Activated B cell treated with CpG ODN at 0.5 μM for 24 hours (primary cell): ENCODE data around the gene TRIM68. TPM values are rescaled to one million over a fixed set of nuclear protein-coding genes. Genes with fewer than 3 reads are reported as not detected.

Experiments
- ATAC-seq: fragments of 200-7000 bp; cut with Tn5 transposase; one replicate; pipeline ENCODE4 v1.10.0; 2021; ENCODE audit warnings: low read depth, mild to moderate bottlenecking, moderate library complexity
- CTCF ChIA-PET: fragments of 350-600 bp; sonication (Branson Sonifier 250); formaldehyde crosslinking; loops from one replicate; lab custom pipeline; 2021; ENCODE audit warnings: antibody characterized with exemption; lab: Charles Lee
- POLR2A ChIA-PET: fragments of 350-600 bp; sonication (Branson Sonifier 250); formaldehyde crosslinking; loops from one replicate; lab custom pipeline; 2021; ENCODE audit warnings: antibody characterized with exemption; lab: Charles Lee
- DNase-seq: peaks from one replicate; pipeline ENCODE4 v3.0.0; 2022
- H3K27ac Mint-ChIP-seq: one replicate; pipeline ENCODE4 v1.8.0; 2020; ENCODE audit warnings: mixed read lengths
- H3K27me3 Mint-ChIP-seq: one replicate; pipeline ENCODE4 v1.8.0; 2021; ENCODE audit warnings: mixed read lengths
- H3K36me3 Mint-ChIP-seq: one replicate; pipeline ENCODE4 v1.8.0; 2021; ENCODE audit warnings: low read depth, mixed read lengths
- H3K4me1 Mint-ChIP-seq: one replicate; pipeline ENCODE4 v1.8.0; 2021; ENCODE audit warnings: mixed read lengths
- H3K4me3 Mint-ChIP-seq: one replicate; pipeline ENCODE4 v1.8.0; 2020; ENCODE audit warnings: mild to moderate bottlenecking, mixed read lengths
- H3K9me3 Mint-ChIP-seq: one replicate; pipeline ENCODE4 v1.8.0; 2020; ENCODE audit warnings: mixed read lengths
- intact Hi-C: fragments of 100-400 bp; cut with micrococcal nuclease; formaldehyde crosslinking; loops from one replicate; pipeline ENCODE4 v1.15.1; 2024
- total RNA-seq: library from RNA; stranded (reverse); gene quantifications from 2 replicates; pipeline ENCODE4 v1.2.3, GENCODE V29; 2022
- TF ChIP-seq, protein P1 (sequence below): fragments of 200-600 bp; IDR thresholded peaks from one replicate; pipeline ENCODE4 v1.8.0; 2022; ENCODE audit warnings: antibody characterized with exemption, mild to moderate bottlenecking

Gene TRIM68
- total RNA-seq, 1 donor from 2014 or later: 16.9 TPM

DNA sequence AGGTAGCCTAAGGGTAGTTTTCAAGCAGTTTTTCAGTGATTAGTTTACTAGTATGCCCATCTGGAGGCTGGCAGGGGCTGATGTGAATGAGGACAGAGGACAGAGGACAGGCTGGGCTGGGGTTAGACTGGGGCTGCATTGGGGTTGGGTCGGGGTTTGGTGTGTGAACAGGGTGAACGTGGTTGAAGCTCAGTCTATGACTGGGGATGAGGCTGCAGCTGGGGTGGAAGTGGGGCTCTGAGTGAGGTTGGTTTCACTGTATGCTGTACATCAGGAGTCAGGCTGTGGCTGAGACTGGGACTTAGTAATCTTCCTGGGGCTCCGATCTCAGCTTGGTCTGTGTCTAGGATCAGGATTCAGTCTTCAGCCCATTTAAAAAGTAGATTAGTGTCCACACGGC is 36.2 kb upstream of the TRIM68 start:
- DNase-seq: no peak
- Mint-ChIP-seq H3K9me3 (no peaks in the 10 kb centered on the region), H3K27ac (no peak overlapping the region), H3K4me3 (no peak overlapping the region), H3K4me1 (no peaks in the 10 kb centered on the region), H3K27me3 (peaks cover 8% of the 10 kb centered on the region), H3K36me3 (no peaks in the 10 kb centered on the region)
- intact Hi-C loops: no loop called here
- TF ChIP-seq, protein P1, sequence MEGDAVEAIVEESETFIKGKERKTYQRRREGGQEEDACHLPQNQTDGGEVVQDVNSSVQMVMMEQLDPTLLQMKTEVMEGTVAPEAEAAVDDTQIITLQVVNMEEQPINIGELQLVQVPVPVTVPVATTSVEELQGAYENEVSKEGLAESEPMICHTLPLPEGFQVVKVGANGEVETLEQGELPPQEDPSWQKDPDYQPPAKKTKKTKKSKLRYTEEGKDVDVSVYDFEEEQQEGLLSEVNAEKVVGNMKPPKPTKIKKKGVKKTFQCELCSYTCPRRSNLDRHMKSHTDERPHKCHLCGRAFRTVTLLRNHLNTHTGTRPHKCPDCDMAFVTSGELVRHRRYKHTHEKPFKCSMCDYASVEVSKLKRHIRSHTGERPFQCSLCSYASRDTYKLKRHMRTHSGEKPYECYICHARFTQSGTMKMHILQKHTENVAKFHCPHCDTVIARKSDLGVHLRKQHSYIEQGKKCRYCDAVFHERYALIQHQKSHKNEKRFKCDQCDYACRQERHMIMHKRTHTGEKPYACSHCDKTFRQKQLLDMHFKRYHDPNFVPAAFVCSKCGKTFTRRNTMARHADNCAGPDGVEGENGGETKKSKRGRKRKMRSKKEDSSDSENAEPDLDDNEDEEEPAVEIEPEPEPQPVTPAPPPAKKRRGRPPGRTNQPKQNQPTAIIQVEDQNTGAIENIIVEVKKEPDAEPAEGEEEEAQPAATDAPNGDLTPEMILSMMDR: no peak
- ChIA-PET CTCF (interaction anchor here (1.2 kb wide), 1 partner anchor 8 kb away, joined by 3 read pairs; no protein-coding TSS in a partner anchor), POLR2A (no interaction called here)
- ATAC-seq: no peak

DNA sequence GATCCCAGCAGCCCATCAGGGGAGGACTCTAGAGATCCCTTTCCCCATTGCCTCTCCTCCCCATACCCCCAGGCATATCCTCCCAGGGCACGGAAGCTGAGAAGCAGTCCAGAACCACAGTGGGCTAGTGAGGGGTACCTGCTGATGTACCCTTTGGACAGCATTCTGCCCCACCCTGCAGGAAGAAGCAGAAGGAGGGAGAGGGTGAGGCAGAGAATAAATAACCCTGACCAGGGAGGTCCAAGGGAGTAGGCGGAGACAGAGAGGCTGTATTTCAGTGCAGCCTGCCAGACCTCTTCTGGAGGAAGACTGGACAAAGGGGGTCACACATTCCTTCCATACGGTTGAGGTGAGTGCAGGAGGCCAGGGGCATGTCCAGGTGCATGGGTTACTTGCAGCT is 35.7 kb upstream of the TRIM68 start, which contains the start of gene OR51E1:
Gene OR51E1 (plus strand): TSS at position 301 of the 400 bp plus-strand sequence. CDS start 8,545 bp downstream, outside the sequence.
- TF ChIP-seq, protein P1: no peak
- ChIA-PET CTCF (no interaction called here), POLR2A (no interaction called here)
- ATAC-seq (no peak), DNase-seq (no peak)
- Mint-ChIP-seq H3K4me1 (no peaks in the 10 kb centered on the region), H3K27me3 (peaks cover 7% of the 10 kb centered on the region), H3K36me3 (no peaks in the 10 kb centered on the region), H3K27ac (no peak within 1 kb of the TSS), H3K9me3 (no peaks in the 10 kb centered on the region), H3K4me3 (no peak within 1 kb of the TSS)
- intact Hi-C loops: no loop called here

DNA sequence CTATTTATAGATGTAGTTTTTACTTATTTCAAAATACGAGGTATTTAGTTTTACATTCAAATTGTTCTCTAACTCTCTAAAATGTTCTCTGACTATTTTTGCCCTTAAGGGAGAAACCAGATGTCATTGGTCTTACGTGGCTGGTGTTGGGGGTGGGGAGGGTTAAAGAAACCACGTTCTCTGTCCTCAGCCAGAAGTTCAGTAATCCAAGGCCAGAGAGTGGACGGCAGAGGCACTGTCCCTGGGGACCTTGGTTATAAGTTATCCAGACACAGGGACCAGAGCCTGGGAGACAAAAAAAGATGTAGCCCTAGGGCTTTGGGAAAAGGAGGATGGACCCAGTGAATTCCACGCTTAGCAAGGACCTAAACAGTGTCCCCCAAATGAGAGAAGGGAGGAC is 35.0 kb upstream of the TRIM68 start:
- TF ChIP-seq, protein P1: no peak
- Mint-ChIP-seq H3K36me3 (no peaks in the 10 kb centered on the region), H3K27me3 (peaks cover 7% of the 10 kb centered on the region), H3K9me3 (no peaks in the 10 kb centered on the region), H3K27ac (no peak overlapping the region), H3K4me1 (no peaks in the 10 kb centered on the region), H3K4me3 (no peak overlapping the region)
- no peak for ATAC-seq
- intact Hi-C loops: no loop called here
- DNase-seq: no peak
- CTCF ChIA-PET: no interaction called here
- POLR2A ChIA-PET: no interaction called here

DNA sequence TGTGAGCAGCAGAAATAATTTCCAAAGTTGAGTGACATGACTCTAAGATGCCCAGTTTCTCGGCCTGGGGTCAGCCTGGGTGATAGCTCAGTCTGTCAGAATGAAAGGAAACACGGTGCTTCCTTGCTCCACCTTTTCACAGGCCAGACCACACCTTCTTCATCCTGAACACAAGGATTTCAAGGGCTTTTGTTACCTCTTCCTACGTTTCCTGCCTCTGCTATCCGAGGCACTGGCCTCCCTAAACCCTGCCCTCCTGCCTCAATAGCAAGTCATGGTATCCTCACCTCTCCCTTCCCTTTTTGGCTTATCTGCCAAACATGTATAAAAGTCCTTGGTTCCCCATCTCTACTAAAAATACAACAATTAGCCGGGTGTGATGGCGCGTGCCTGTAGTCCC is 34.0 kb upstream of the TRIM68 start:
- ATAC-seq (no peak), DNase-seq (no peak)
- intact Hi-C loops: no loop called here
- Mint-ChIP-seq H3K4me1 (no peaks in the 10 kb centered on the region), H3K36me3 (no peaks in the 10 kb centered on the region), H3K9me3 (no peaks in the 10 kb centered on the region), H3K4me3 (no peak overlapping the region), H3K27me3 (peaks cover 7% of the 10 kb centered on the region), H3K27ac (no peak overlapping the region)
- ChIA-PET POLR2A (no interaction called here), CTCF (no interaction called here)
- TF ChIP-seq, protein P1: no peak

DNA sequence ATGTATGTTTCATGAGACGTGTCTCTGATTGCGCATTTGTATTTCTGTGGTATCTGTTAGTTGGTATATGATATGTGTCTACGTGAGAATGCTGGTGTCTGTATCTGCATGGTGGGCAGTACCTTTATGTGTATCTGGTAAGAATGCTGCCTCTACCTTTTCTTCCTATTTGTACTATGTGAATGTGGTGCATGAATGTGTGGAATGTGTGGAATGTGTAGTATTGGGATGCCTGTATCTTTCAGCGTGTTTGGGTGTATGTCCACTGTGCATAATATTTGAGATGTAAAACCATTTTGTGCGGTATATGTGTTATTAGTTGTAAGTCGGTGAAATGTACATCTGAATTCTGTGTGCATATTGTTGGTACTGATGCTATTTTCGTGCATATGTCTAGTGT is 33.5 kb upstream of the TRIM68 start:
- CTCF ChIA-PET: no interaction called here
- no peaks in the 10 kb centered on the region for H3K4me1 Mint-ChIP-seq

More for the DNA sequence above, 33.5 kb upstream of the TRIM68 start:
- Mint-ChIP-seq H3K4me3 (no peak overlapping the region), H3K27ac (no peak overlapping the region), H3K36me3 (no peaks in the 10 kb centered on the region), H3K27me3 (peaks cover 7% of the 10 kb centered on the region), H3K9me3 (no peaks in the 10 kb centered on the region)
- ATAC-seq: no peak
- intact Hi-C loops: no loop called here
- TF ChIP-seq, protein P1: no peak
- no peak for DNase-seq
- POLR2A ChIA-PET: no interaction called here
